KBM-7 (cell line): Measurements from ENCODE around the gene INVS.
A peak's percentile ranks its signal among the peaks of the same experiment; 100 is the strongest.
"Not testable (repeated sequence)": the region's sequence is repeated elsewhere in the genome, so short reads cannot be mapped to it uniquely, and the experiment has no call there.

Experiments used
- DNase-seq: peaks from one replicate; pipeline ENCODE4 v3.0.0-alpha.2; 2015
- in situ Hi-C: fragments of 300-500 bp; cut with MboI; formaldehyde crosslinking; loops from 2 replicates; pipeline ENCODE4 v1.14.3; 2020; ENCODE audit warnings: low sequenced_read_pairs, low pct_unique_long_range_greater_than_20kb, mixed read lengths

The INVS gene

GRCh38 chr9:100220936-100221335 lies 121.9 kb downstream of the INVS start:
- no peak for DNase-seq
- in situ Hi-C loops: loop anchor here (25.0 kb wide), 1 partner anchor 184 kb away; no protein-coding TSS in a partner anchor

DNA sequence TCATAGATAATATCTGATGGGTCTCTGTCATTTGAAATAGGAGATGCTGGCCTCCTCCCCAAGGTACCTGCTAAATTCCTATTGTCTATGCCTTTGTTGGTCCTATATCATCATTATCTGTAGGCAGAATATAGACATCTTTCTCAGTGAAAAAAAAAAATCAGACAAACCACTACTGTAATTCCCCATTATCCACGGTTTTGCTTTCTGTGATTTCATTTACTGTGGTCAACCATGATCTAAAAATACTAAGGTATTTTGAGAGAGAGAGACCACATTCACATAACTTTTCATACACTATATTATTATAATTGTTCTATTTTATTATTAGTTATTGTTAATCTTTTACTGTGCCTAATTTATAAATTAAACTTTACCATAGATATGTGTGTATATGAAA lies 122.5 kb downstream of the INVS start:
- in situ Hi-C loops: loop anchor here (25.0 kb wide), 1 partner anchor 184 kb away; no protein-coding TSS in a partner anchor
- DNase-seq: no peak

DNA sequence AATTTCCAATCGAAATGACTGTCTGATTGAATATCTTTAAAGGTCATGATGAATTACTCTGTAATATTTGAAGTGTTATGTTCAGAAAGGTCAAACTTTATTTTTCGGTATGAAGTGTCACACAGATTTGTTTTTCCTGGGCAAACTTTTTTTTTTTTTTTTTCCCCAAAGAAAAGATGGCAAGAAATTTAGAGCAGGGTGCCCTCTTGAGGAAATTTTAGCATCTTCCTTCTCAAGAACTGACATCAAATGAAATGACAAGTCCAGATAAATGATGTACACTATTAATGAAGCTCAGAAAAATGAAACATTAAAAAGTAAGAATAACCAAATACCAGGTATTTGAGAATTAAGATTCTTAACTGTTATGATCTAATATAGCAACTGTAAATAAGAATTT lies 123.6 kb downstream of the INVS start:
- in situ Hi-C loops: loop anchor here (25.0 kb wide), 1 partner anchor 185 kb away; no protein-coding TSS in a partner anchor
- peak; percentile 42 for DNase-seq

GRCh38 chr9:100227636-100228035 lies 128.6 kb downstream of the INVS start:
- DNase-seq: no peak
- in situ Hi-C loops: no loop called here

DNA sequence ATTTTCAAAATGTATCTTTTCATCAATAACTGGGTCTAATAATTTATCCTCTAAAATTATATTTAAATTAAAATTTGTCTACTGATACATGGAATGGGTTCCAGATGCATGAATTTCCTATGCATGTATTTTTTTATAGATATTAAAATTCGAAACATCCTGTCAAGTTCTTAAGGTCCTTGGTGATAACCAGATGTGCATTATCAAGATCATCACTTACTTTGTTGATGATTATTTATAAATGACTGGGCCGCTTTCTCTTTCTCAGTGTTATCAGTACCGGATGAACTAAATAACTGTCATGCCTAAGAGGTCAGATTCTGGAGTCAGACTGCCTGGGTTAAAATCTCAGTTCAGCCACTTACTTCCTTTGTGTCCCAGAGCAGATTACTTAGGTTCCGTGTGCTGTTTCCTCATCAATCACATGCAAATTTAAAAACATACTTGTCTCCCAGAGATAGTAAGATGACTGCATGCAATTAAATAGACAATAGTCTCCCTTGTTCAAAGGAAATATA lies 129.4 kb downstream of the INVS start:
- in situ Hi-C loops: no loop called here

GRCh38 chr9:100229136-100229535 lies 130.1 kb downstream of the INVS start:
- in situ Hi-C loops: no loop called here
- DNase-seq: no peak

More for the DNA sequence above, 129.4 kb downstream of the INVS start:
- no peak for DNase-seq

- in situ Hi-C loops: no loop called here
- DNase-seq: no peak
Observed at GRCh38 chr9:100229561-100229960, 130.5 kb downstream of the INVS start.

DNA sequence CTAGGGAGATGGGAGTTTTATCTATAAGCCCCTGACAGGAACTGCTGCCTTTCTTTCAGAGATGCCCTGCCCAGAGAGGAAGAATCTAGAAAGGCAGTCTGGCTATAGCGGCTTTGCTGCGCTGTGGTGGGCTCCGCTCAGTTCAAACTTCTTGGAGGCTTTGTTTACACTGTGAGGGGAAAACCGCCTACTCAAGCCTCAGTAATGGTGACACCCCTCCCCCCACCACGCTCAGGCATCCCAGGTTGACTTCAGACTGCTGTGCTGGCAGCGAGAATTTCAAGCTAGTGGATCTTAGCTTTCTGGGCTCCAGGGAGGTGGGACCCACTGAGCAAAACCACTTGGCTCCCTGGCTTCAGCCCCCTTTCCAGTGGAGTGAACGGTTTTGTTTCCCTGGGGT lies 137.9 kb downstream of the INVS start:
- in situ Hi-C loops, DNase-seq: not testable (repeated sequence)

DNA sequence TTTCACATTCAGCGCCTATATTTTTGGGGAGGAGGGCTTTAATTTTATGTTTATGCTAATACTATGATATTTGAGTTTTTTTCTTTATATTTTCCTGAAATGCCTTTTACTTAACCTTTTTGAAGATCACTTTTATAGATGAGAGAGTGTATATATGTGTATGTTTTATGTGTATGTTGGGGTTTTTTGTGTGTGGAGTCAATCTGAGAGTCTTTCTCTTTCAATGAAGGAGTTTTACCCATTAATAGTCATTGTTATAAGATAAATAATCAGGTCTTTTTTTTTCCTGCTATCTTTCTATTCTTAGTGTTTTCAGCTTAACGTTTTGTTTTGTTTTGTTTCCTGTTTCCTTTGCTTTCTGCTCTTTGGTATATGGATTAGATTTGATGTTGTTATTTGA lies 141.5 kb downstream of the INVS start:
- no peak for DNase-seq
- in situ Hi-C loops: no loop called here

GRCh38 chr9:100267211-100267610 lies 168.2 kb downstream of the INVS start:
- no peak for DNase-seq
- in situ Hi-C loops: no loop called here

DNA sequence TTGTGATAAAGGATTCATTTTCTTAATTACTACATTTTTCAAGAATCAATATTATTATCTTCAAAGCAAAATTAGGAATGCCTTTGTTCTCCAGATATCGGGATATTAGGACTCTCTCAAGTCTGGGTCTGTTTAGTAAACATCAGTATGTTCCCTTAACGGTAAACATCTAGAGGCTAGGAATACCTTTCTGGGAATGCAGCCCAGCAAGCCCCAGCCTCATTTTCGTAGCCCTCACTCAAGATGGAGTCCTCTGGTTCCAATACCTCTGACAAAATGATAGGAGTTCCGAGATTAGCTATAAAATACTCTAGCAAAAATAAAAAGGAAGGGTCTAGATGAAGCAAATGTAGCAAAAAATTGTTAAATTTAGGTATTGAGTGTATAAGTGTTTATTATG lies 169.2 kb downstream of the INVS start:
- no peak for DNase-seq
- in situ Hi-C loops: no loop called here

GRCh38 chr9:100269656-100270055 lies 170.6 kb downstream of the INVS start:
- in situ Hi-C loops: no loop called here
- DNase-seq: no peak

GRCh38 chr9:100277166-100277979 lies 178.3 kb downstream of the INVS start:
- DNase-seq: no peak
- in situ Hi-C loops: no loop called here

DNA sequence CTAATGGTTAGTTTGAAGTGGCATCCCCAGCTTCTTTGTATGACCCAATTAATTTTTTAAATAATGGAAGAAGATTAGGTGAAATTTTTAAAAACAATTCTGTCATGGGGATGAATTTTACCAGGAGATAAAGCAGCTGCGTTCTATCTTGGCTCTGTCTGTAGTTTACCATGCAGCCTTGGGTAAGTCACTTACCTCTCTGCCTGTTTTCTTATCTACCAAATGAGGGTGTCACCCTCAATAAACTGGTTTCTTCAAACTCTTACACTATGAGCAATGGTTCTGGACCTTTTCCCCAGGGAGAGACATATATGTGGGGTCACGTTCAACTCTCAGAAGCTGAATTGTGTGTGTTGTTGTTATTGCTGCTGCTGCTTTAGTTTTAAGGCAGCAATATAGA lies 182.0 kb downstream of the INVS start:
- DNase-seq: no peak
- in situ Hi-C loops: no loop called here

DNA sequence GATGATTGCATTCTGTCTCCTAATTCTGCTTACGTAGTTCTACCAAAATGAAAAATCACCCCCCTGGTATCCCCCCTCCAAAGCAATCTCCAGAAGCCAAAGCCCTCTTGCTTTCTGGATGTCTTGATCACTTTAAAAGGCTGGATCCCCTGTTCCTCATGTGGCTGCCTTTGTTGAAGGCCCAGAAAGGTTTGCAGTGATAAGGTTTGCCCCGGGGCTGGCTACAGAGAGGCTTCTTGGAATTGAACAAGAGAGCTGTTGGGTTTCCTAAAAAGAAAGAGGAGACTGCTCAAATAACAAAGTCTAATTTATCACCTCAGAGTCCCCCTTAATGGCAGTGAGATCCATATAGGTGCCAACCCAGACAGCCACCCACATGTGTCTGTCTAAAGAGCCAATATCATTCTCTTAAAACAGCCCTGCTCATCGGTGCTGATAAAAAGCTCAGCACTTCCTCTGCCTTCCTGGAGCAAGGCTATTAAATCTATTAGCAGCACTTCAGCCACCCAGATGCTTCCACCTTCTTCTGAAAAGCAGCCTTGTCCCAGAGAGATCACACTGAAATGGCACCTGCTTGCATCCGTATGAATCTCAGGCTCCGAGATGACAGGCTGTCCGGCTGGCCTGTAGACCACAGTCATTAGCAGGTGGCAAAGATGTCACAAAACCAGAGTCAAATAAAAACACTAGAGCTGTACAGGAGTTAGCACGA lies 182.8 kb downstream of the INVS start:
- in situ Hi-C loops: no loop called here

GRCh38 chr9:100282388-100282719 lies 183.3 kb downstream of the INVS start:
- no peak for DNase-seq
- in situ Hi-C loops: no loop called here

More for the DNA sequence above, 182.8 kb downstream of the INVS start:
- DNase-seq: no peak

GRCh38 chr9:100284247-100284646 lies 185.2 kb downstream of the INVS start:
- in situ Hi-C loops: no loop called here
- no peak for DNase-seq

DNA sequence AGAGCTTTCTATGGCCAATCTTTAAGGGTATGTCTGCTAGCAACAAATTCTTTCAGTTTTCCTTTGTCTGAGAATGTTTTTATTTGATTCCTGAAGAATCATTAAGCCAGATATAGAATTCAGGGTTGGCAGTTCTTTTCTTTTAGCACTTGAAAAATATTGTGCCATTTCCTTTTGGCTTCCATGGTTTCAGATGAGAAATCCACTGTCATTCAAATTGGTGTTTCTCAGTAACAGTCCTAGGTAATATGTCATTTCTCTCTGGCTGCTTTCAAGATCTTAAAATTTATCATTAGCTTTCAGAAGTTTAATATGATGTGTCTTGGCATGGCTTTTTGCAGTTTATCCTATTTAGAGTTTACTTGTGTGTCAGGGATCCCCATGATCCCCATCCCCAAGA lies 186.0 kb downstream of the INVS start:
- in situ Hi-C loops: no loop called here
- no peak for DNase-seq

DNA sequence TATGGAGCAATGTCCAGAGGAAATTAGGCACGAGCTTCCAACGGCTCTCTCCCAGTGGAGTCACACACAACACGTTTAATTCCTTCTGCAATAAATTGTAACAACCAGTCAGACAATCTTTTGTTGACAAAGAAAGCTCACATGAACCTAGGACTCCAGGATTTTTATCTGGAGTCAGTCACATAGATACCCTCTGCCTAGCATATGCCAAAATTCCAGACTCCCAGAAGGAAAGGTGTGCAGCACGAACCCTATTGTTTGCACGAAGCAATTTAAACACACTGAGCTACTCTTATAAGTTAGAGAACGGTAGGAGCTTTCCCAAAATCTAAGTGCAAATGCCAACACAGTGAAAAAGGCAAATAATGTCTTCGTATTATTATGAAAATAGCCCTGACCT lies 186.6 kb downstream of the INVS start:
- in situ Hi-C loops: no loop called here
- DNase-seq: no peak

- in situ Hi-C loops: no loop called here
- DNase-seq: no peak
Observed at GRCh38 chr9:100286257-100286656, 187.2 kb downstream of the INVS start.
